H1 (cell line): Measurements from ENCODE around the gene FAM50A. TPM values are rescaled to one million over a fixed set of nuclear protein-coding genes. Genes with fewer than 3 reads are reported as not detected.

Experiments
- CTCF ChIA-PET: fragments of 300-600 bp; sonication (Branson Sonifier 250); formaldehyde crosslinking; loops from one replicate; lab custom pipeline; 2021; ENCODE audit not compliant: partially characterized antibody; lab: Charles Lee
- POLR2A ChIA-PET: fragments of 300-600 bp; sonication (Branson Sonifier 250); formaldehyde crosslinking; loops from one replicate; lab custom pipeline; 2021; ENCODE audit warnings: inconsistent platforms; ENCODE audit not compliant: partially characterized antibody; lab: Charles Lee
- DNase-seq, 2 experiments: peaks; one replicate each; pipeline versions ENCODE4 v3.0.0 to v3.0.0-alpha.2; 2010 to 2022; ENCODE audit warnings: low spot score in 2 of 2, low read depth in 1 of 2, mixed read lengths in 1 of 2
- FAIRE-seq: peaks from 2 replicates; lab custom pipeline; 2011; peaks lifted over from hg19 to GRCh38; lab: Jason Lieb, UNC
- H2AFZ ChIP-seq: 2 replicates; pipeline ENCODE4 v1.8.1; 2012; ENCODE audit warnings: low read length, inconsistent platforms
- H2AK5ac ChIP-seq: 2 replicates; pipeline ENCODE4 v1.6.1; 2013; ENCODE audit warnings: low read depth, low read length
- H2BK120ac ChIP-seq: replicated peaks from 2 replicates; pipeline ENCODE3; 2013; ENCODE audit warnings: low read depth, low read length, inconsistent platforms
- H2BK12ac ChIP-seq: 2 replicates; pipeline ENCODE4 v1.6.1; 2013; ENCODE audit warnings: low read depth, low read length
- H2BK15ac ChIP-seq: 2 replicates; pipeline ENCODE4 v1.6.1; 2013; ENCODE audit warnings: low read length
- H2BK20ac ChIP-seq: 2 replicates; pipeline ENCODE4 v1.6.1; 2013; ENCODE audit warnings: low read length
- H2BK5ac ChIP-seq: 2 replicates; pipeline ENCODE4 v1.6.1; 2013; ENCODE audit warnings: low read depth, low read length
- H3K14ac ChIP-seq: 2 replicates; pipeline ENCODE4 v1.6.1; 2013; ENCODE audit warnings: inconsistent platforms; ENCODE audit not compliant: insufficient read length
- H3K18ac ChIP-seq: 2 replicates; pipeline ENCODE4 v1.6.1; 2013; ENCODE audit warnings: low read length; ENCODE audit errors: extremely low read depth
- H3K23ac ChIP-seq: 2 replicates; pipeline ENCODE4 v1.6.1; 2013; ENCODE audit warnings: inconsistent platforms; ENCODE audit not compliant: insufficient read length
- H3K23me2 ChIP-seq: 2 replicates; pipeline ENCODE4 v1.6.1; 2013; ENCODE audit warnings: low read depth, low read length
- H3K27ac ChIP-seq: 2 replicates; pipeline ENCODE4 v1.6.1; 2011; ENCODE audit warnings: low read depth, low read length, inconsistent platforms
- H3K27me3 ChIP-seq, 4 experiments: replicated peaks in 1 of 4; 1 replicate in 1 of 4; 2 replicates in 3 of 4; pipeline versions ENCODE4 v1.6.1 to v1.8.1; 2011 to 2013; ENCODE audit warnings: low read length in 3 of 4, mild to moderate bottlenecking in 3 of 4, inconsistent platforms in 2 of 4, mixed read lengths in 2 of 4, moderate library complexity in 1 of 4; ENCODE audit not compliant: control insufficient read depth in 3 of 4, insufficient read depth in 3 of 4; ENCODE audit errors: extremely low read depth in 1 of 4
- H3K36me3 ChIP-seq, 4 experiments: 2 replicates each; pipeline versions ENCODE4 v1.6.1 to v1.8.1; 2011 to 2013; ENCODE audit warnings: mild to moderate bottlenecking in 4 of 4, low read length in 3 of 4, moderate library complexity in 2 of 4, control low read depth in 1 of 4, inconsistent platforms in 1 of 4; ENCODE audit not compliant: insufficient read depth in 4 of 4, control insufficient read depth in 2 of 4
- H3K4ac ChIP-seq: replicated peaks from 2 replicates; pipeline ENCODE3; 2013; ENCODE audit warnings: low read length, low read depth, mixed read lengths, inconsistent platforms; ENCODE audit not compliant: insufficient read length
- H3K4me1 ChIP-seq, 4 experiments: replicated peaks in 1 of 4; 1 replicate in 1 of 4; 2 replicates in 3 of 4; pipeline versions ENCODE4 v1.6.1 to v1.8.1; 2011 to 2013; ENCODE audit warnings: low read length in 3 of 4, inconsistent platforms in 2 of 4, mixed read lengths in 1 of 4; ENCODE audit not compliant: insufficient read depth in 4 of 4, control insufficient read depth in 3 of 4
- H3K4me2 ChIP-seq, 2 experiments: 2 replicates each; pipeline versions ENCODE4 v1.6.1 to v1.8.1; 2011 to 2013; ENCODE audit warnings: low read depth in 2 of 2, low read length in 2 of 2, control low read depth in 1 of 2, inconsistent platforms in 1 of 2, mild to moderate bottlenecking in 1 of 2; ENCODE audit not compliant: insufficient read depth in 1 of 2
- H3K4me3 ChIP-seq, 4 experiments: fragments of 200-600, 300-600 bp in 1 of 4; sonication (generic), shearing (Covaris generic), sonication (Bioruptor Twin) in 1 of 4; 2 replicates each; pipeline versions ENCODE4 v1.5.1 to v1.8.1; 2011 to 2016; ENCODE audit warnings: low read length in 4 of 4, low read depth in 3 of 4, control low read depth in 2 of 4, inconsistent platforms in 2 of 4, mild to moderate bottlenecking in 2 of 4, mixed read lengths in 1 of 4, moderate library complexity in 1 of 4; ENCODE audit not compliant: insufficient read depth in 2 of 4; ENCODE audit errors: extremely low read depth in 1 of 4
- H3K56ac ChIP-seq: replicated peaks from 2 replicates; pipeline ENCODE3; 2013; ENCODE audit warnings: low read depth, mild to moderate bottlenecking, mixed read lengths, low read length, inconsistent platforms; ENCODE audit not compliant: insufficient read length
- H3K79me1 ChIP-seq: 2 replicates; pipeline ENCODE4 v1.6.1; 2013; ENCODE audit warnings: low read depth, low read length, control low read depth
- H3K79me2 ChIP-seq, 2 experiments: 2 replicates each; pipeline versions ENCODE4 v1.6.1 to v1.8.1; 2012 to 2013; ENCODE audit warnings: low read length in 2 of 2, mild to moderate bottlenecking in 2 of 2, inconsistent platforms in 1 of 2; ENCODE audit not compliant: insufficient read depth in 2 of 2, control insufficient read depth in 1 of 2
- H3K9ac ChIP-seq, 4 experiments: replicated peaks in 1 of 4; 1 replicate in 1 of 4; 2 replicates in 3 of 4; pipeline versions ENCODE4 v1.6.1 to v1.8.1; 2011 to 2013; ENCODE audit warnings: low read depth in 3 of 4, low read length in 3 of 4, control low read depth in 2 of 4, mild to moderate bottlenecking in 2 of 4, moderate library complexity in 2 of 4, inconsistent platforms in 1 of 4; ENCODE audit errors: extremely low read depth in 1 of 4
- H3K9me3 ChIP-seq, 2 experiments: 2 replicates each; pipeline versions ENCODE4 v1.6.1 to v1.8.1; 2012 to 2013; ENCODE audit warnings: mild to moderate bottlenecking in 2 of 2, moderate library complexity in 2 of 2, control low read depth in 1 of 2, inconsistent platforms in 1 of 2, low read depth in 1 of 2, low read length in 1 of 2, mixed read lengths in 1 of 2; ENCODE audit not compliant: insufficient read depth in 2 of 2
- H4K20me1 ChIP-seq, 2 experiments: replicated peaks in 1 of 2; 2 replicates each; pipeline versions ENCODE3 to v1.8.1; 2011 to 2013; ENCODE audit warnings: inconsistent platforms in 2 of 2, low read length in 2 of 2, mild to moderate bottlenecking in 1 of 2; ENCODE audit not compliant: insufficient read depth in 2 of 2, control insufficient read depth in 1 of 2
- H4K5ac ChIP-seq: 2 replicates; pipeline ENCODE4 v1.6.1; 2013; ENCODE audit warnings: low read length, low read depth, mixed read lengths, inconsistent platforms; ENCODE audit not compliant: insufficient read length
- H4K8ac ChIP-seq: 2 replicates; pipeline ENCODE4 v1.8.0; 2013; ENCODE audit warnings: mild to moderate bottlenecking, moderate library complexity, low read length, inconsistent platforms; ENCODE audit not compliant: insufficient read depth; ENCODE audit errors: extremely low read depth
- H4K91ac ChIP-seq: replicated peaks from 2 replicates; pipeline ENCODE3; 2013; ENCODE audit warnings: low read length, mixed read lengths, inconsistent platforms; ENCODE audit not compliant: insufficient read length
- ATF2 ChIP-seq: IDR thresholded peaks from 2 replicates; pipeline ENCODE4 v1.6.1; 2012; ENCODE audit warnings: low read length, inconsistent platforms
- GABPA ChIP-seq: IDR thresholded peaks from 2 replicates; pipeline ENCODE4 v1.6.1; 2011; ENCODE audit warnings: mild to moderate bottlenecking, low read length, moderate library complexity, borderline replicate concordance; ENCODE audit not compliant: insufficient read depth
- JUN ChIP-seq: IDR thresholded peaks from 2 replicates; pipeline ENCODE4 v1.6.1; 2011; ENCODE audit warnings: low read depth, mild to moderate bottlenecking, improper control_type of control experiment, low read length
- RBBP5 ChIP-seq: IDR thresholded peaks from 2 replicates; pipeline ENCODE4 v1.7.1; 2012; ENCODE audit warnings: low read depth, mild to moderate bottlenecking, inconsistent platforms, low read length, moderate library complexity, borderline replicate concordance
- whole genome bisulfite sequencing, 2 experiments: shearing (Covaris generic) in 1 of 2; methylation state at CpG; one replicate each; pipeline versions ENCODE4 v1.1.6 to v1.1.7; 2013 to 2015; ENCODE audit warnings: low lambda C conversion rate in 2 of 2, mixed read lengths in 2 of 2, inconsistent platforms in 1 of 2, low coverage in 1 of 2, missing lambda C conversion rate in 1 of 2; ENCODE audit not compliant: insufficient replicate concordance in 2 of 2, insufficient coverage in 1 of 2, insufficient read length in 1 of 2; ENCODE audit errors: extremely low coverage in 1 of 2, missing lambda C conversion rate in 1 of 2; 5-methylcytosine and 5-hydroxymethylcytosine counted together
- polyA plus RNA-seq, 7 experiments: library from polyadenylated mRNA; depleted of rRNA in 3 of 7; stranded (reverse) in 5 of 7; unstranded in 2 of 7; fragments of >200 nt in 5 of 7; fragments of 200-250 nt in 2 of 7; gene quantifications; 1 replicate in 5 of 7; 2 replicates in 1 of 7; 4 replicates in 1 of 7; pipeline versions ENCODE4 v1.2.1 to v1.2.3, GENCODE V29; 2011 to 2013; ENCODE audit warnings: missing spikeins in 2 of 7, mixed read lengths in 2 of 7
- total RNA-seq: library from RNA; stranded (reverse); fragmentation: NEBNext Ultra II Directional; extraction: Animal tissue kit (Norgen Biotek cat#: 25700); gene quantifications from 2 replicates; pipeline ENCODE4 v1.2.1, GENCODE V29; 2021

FAM50A gene
- total and polyA plus RNA-seq, 2 of the 8 experiments (the other 6 are each of a cell fraction or from before 2014, with no cell fraction given), result 30.7 to 48.7 TPM

- H3K79me1 ChIP-seq, result no peaks in the 10 kb centered on the region
- no peak overlapping the region for H2BK15ac ChIP-seq
- H2BK20ac ChIP-seq, result no peak overlapping the region
- H3K56ac ChIP-seq, result no peak overlapping the region
- H4K91ac ChIP-seq, result no peak overlapping the region
- H2BK120ac ChIP-seq, result no peak overlapping the region
- DNase-seq (no peak), FAIRE-seq (no peak)
- H3K36me3 ChIP-seq, result peaks cover 0 to 19% (median 5%) of the 10 kb centered on the region in 4 experiments; a peak in 5 of 8 replicates
- no peak overlapping the region for H3K14ac ChIP-seq
- H4K5ac ChIP-seq, result no peak overlapping the region
- H3K18ac ChIP-seq, result no peak overlapping the region
- no peak for TF ChIP-seq JUN
- no peak for TF ChIP-seq ATF2
- no peak for TF ChIP-seq GABPA
- no peak for TF ChIP-seq RBBP5
- H3K9ac ChIP-seq, result no peak overlapping the region
- H3K9me3 ChIP-seq, result no peaks in the 10 kb centered on the region
- no peaks in the 10 kb centered on the region for H4K20me1 ChIP-seq
- H2BK5ac ChIP-seq, result no peak overlapping the region
- H3K79me2 ChIP-seq, result no peaks in the 10 kb centered on the region
- H2AFZ ChIP-seq, result no peak overlapping the region
- ChIA-PET POLR2A (interaction anchor here (0.6 to 1.0 kb wide), 2 partner anchors 13 to 72 kb away, joined by 3 to 5 read pairs; no protein-coding TSS in a partner anchor), CTCF (interaction anchor here (0.7 to 3.1 kb wide), 4 partner anchors 13 to 60 kb away, joined by 3 to 11 read pairs (median 5); partner anchors contain the start of gene PLXNA3)
- H3K23me2 ChIP-seq, result no peaks in the 10 kb centered on the region
- no peaks in the 10 kb centered on the region for H3K27me3 ChIP-seq
- H2AK5ac ChIP-seq, result no peak overlapping the region
- no peak overlapping the region for H3K4ac ChIP-seq
- no peaks in the 10 kb centered on the region for H3K4me1 ChIP-seq
- no peak overlapping the region for H2BK12ac ChIP-seq
- H3K4me2 ChIP-seq, result no peak overlapping the region
- no peak overlapping the region for H3K4me3 ChIP-seq
- WGBS, 2 experiments, result 78% methylated on average over 9 of the region's 23 CpGs; no CpG with 5 or more reads in 1 of the 2 experiments
- no peak overlapping the region for H3K23ac ChIP-seq
- H3K27ac ChIP-seq, result no peak overlapping the region
- no peak overlapping the region for H4K8ac ChIP-seq
Observed at GRCh38 chrX:154471839-154472684, 28.1 kb downstream of the FAM50A start.
